HG03064 (cell line): ENCODE results near the gene TRIM14.

ENCODE experiments used
- ATAC-seq: cut with Tn5 transposase; IDR thresholded peaks from one replicate; pipeline ENCODE4 v1.9.1; 2021; ENCODE audit warnings: low read depth; ENCODE audit not compliant: unreplicated experiment

TRIM14 gene

DNA sequence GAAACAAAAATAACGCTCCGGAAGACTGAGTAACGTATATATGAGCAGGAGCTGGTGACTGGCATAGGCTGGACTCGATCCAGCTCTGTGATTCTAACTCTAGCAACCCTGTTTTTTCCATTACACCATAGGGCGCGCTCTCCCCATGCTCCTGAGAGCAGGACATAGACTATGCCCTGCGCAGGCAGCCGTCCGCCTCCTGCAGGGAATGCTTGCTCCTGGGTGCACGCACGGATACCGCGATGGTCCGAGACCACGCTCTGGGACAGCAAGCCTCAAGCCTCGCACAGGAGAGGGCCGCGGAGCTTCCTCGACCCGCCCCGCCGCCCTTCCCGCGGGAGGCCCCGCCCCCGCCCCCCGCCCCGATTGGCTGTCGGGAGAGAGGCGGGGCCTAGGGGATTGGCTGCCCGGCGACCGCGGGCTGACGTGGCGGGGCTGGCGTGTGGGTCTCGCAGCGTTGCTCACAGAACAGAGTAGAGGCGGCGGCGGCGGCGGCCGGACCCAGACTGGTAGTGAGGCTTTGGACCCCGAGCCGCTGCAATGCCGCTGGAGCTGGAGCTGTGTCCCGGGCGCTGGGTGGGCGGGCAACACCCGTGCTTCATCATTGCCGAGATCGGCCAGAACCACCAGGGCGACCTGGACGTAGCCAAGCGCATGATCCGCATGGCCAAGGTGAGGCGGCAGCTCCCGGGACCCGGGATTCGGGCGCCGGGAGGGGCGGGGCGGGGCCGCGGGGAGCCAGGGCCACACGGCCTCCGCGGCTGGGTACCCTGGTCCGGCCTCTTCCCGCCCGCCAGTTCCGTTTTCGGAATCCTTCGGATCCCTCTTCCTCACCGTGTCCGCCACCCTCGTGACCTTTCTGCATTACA is 62.5 kb downstream of the TRIM14 start, which contains the start of gene NANS:
TSS of gene NANS (plus strand) at position 464 of the 869 bp plus-strand sequence. CDS start at position 541, 77 bp downstream.
- ATAC-seq = peak; percentile 93

DNA sequence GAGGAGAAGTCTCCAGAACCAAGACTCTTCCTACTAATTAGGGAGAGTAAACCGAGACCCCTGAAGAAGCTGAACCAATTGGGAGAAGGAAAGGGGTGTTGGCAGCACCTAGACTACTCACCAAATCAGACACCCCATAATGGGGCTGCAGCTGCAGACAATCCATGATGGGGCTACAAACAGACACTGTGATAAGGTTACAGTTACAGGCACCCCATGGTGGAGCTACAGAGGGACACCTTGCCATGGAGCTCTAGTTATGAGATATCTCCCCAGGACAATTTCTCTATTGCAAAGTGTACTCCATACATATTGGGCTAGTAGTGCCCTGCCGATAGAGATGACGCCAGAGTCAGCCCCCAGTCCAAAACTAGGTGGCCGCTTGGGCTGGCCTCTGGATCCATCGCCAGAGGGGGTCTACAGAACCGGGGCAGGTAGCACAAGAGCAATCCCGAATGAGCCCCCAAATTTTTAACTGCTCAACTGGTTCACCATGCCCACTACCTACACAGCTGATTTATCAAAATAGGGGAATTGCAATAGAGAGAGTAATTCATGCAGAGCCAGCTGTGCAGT is 64.6 kb downstream of the TRIM14 start:
- ATAC-seq = no peak

DNA sequence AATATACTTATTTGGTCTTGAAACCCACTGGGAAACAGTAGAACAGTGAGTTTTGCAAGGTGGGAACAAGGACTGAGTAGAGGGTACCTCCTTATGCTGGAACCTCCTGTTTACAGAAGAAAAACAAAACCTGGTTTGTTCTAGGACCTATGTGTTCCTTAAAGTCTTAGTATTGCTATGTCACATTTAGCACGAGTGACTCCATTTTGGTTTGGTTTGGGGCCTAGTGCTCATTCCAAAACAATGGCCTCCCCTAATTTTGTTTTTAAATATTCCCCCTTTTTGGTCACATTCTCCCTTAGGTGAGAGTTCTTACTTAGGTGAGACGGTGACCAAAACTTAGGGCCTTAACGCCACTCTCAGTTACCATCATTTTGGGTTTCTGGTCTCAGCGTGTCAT is 68.7 kb downstream of the TRIM14 start:
- no peak for ATAC-seq

- ATAC-seq = no peak
Observed at GRCh38 chr9:98049288-98050072, 69.5 kb downstream of the TRIM14 start.

GRCh38 chr9:98047002-98047401 is 72.0 kb downstream of the TRIM14 start:
- no peak for ATAC-seq

DNA sequence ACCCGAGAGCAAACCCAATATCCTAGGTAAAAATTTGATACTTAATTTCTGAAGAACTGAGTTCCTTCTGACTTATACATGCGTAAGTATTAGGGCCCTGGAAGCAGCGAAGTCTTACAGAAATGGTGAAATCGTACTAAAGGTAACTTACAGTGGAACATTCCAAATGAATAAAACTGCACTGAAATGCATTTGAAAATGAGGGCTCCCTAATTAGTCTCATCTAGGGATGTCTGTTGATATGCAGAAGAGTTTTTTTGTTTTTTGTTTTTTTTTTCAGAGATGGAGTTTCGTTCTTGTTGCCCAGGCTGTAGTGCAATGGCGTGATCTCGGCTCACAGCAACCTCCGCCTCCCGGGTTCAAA is 72.9 kb downstream of the TRIM14 start:
- no peak for ATAC-seq

DNA sequence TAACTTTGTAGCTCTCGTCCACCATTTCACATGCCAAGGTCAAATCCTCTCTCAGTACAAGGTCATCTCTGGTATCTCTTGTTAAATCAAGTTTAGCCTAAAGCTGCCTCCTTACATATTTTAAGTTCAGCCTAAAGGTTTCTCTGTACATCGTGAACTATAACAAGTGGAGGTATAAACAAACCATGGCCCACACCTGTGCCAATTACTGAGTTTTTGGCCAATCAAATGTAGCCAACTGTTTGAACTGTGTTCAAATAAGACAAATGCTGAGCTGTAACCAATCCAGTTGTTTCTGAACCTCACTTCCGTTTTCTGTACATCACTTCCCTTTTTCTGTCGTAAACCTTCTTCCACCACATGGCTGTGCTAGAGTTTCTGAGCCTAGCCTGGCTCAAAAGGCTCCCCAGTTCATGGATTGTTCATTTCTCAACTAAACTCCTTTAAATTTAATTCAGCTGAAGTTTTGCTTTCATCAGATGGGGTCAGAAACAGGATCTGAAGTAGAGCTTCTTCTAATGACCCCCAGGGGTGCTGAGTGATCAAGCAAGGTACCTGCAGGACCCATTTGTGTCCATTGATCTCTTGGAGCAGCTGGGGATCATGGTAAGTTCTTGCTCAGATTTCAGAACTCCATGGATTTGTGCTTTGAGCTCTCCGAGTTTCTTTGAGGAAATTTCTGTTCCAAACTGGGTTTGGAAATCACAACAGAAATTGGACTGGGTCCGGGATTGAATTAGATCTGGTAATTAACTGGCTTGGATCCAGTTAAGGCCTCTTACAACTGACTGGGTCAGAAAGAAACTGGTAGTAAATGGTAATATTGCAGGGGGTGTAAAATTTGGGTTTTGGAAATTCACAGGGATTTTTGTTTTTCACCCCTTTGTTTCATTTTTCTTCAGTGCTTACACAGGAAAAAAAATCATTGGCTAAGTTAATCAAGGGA is 73.5 kb downstream of the TRIM14 start:
- ATAC-seq = no peak

DNA sequence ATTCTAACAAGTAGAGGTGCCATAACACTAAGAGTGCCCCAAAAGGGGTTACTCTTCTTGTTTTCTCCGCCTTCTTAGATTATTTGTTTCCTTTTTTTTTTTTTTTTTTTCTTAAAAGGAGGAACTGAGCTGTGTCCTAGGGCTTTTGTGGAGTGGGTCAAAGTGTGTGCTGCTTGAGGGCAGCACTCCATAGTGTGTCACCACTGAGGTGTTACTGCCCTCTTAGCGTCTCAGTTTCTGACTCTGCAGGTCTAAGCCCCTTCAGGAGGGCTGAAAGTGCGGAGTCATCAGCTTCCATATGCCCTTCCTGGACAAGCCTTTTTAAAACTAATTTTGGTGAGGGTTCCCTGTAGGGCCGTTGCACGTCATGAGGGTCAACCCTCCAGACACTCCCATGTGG is 75.1 kb downstream of the TRIM14 start:
- no peak for ATAC-seq

- no peak for ATAC-seq
Observed at GRCh38 chr9:98040212-98040611, 78.8 kb downstream of the TRIM14 start.

DNA sequence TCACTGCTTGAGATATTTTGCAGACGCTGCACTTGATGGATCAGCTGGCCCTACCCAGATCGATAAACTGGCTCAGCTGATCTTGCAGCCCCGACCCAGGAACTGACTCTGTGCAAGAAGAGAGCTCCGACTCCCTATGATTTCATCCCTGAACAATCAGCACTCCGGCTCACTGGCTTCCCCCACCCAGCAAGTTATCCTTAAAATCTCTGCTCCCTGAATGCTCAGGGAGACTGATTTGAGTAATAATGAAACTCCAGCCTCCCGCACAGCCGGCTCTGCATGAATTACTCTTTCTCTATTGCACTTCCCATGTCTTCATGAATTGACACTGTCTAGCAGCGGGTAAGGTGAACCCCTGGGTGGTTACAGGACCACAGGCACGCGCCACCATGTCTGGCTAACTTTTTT is 79.4 kb downstream of the TRIM14 start:
- ATAC-seq = no peak

DNA sequence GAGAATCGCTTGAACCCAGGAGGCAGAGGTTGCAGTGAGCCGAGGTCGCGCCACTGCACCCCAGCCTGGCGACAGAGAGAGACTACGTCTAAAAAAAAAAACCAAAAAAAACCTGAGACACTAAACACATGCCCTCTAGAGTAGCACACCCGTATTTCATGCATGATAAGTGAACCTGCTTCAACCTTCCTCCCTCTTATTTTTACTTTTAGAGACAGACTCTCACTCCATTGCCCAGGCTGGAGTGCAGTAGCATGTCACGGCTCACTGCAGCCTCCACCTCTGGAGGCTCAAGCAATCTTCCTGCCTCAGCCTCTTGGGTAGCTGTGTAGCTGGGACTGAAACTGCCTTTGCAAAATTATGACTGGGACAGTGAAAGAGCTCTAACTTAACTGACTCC is 80.1 kb downstream of the TRIM14 start:
- ATAC-seq = peak; percentile 47

GRCh38 chr9:98037357-98037756 is 81.7 kb downstream of the TRIM14 start:
- no peak for ATAC-seq

GRCh38 chr9:98034593-98035546 is 84.2 kb downstream of the TRIM14 start:
- ATAC-seq = no peak

GRCh38 chr9:98031935-98032334 is 87.1 kb downstream of the TRIM14 start:
- ATAC-seq = no peak

GRCh38 chr9:98031169-98031568 is 87.9 kb downstream of the TRIM14 start:
- ATAC-seq = no peak

- ATAC-seq = no peak
Observed at GRCh38 chr9:98024702-98025101, 94.3 kb downstream of the TRIM14 start.

DNA sequence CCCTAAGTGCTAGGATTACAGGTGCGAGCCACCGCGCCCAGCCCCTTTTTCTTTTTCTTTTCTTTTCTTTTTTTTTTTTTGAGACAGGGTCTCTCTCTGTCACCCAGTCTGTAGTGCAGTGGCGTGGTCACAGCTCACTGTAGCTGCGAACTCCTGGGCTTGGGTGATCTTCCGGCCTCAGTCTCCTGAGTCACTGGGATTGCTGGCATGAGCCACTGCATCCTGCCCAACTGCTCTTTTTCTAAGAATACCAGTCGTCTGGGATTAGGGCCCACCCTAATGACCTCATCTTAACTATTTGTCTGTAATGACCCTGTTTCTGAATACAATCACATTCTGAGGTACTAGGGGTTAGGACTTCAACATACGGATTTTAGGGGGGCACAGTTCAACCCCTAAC is 96.6 kb downstream of the TRIM14 start:
- no peak for ATAC-seq

DNA sequence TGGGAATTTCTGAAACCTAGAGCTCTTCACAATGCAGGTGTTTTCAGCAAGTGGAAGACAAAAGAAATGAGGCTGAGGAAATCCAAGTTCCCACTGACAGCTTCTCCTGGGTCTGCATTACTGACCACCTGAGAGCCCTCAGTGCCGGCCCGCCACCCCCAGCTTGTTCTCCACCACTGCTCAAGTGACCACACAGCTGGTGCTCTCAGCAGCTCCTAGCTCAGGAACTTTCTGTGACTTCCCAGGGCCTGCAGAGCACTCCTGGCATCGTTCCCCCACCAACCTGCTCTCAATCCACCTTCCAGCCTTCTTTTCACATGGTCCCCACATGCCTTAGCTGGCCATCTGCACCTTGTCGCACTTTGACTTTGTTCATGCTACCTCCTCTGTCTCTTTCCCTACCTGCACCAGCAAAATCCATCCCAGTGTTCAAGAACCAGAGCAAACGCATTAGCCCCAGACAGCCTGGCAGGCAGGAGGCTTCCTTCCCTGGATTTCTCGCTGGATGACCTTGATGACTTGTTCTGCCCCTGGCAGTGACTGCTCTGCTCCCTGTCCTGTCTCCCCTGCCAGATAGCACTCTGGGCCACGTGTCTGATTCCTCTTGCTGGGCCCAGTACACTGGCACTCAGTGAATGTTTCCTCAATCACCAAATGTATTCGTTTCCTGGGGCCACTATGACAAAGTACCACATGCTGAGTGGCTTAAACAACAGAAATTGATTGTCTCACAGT is 97.5 kb downstream of the TRIM14 start:
- ATAC-seq = no peak
